Tibial nerve (tissue), 4 donors: ENCODE measurements around the gene SAMHD1. TPM values are rescaled to one million over a fixed set of nuclear protein-coding genes. Genes with fewer than 3 reads are reported as not detected.
A peak's percentile ranks its signal among the peaks of the same experiment; 100 is the strongest.

Experiments used
- DNase-seq, 2 donors: peaks; one replicate each; pipeline ENCODE4 v3.0.0-alpha.2; 2019; ENCODE audit warnings: low spot score in 2 of 2
- H3K27ac ChIP-seq, 4 donors: fragments of 200-600 bp; sonication (generic) in 3 of 4; one replicate each; pipeline ENCODE4 v1.5.1; 2017 to 2019; ENCODE audit warnings: mild to moderate bottlenecking in 1 of 4
- H3K27me3 ChIP-seq, 2 donors: fragments of 200-600 bp; sonication (generic) in 1 of 2; one replicate each; pipeline versions ENCODE4 v1.5.1 to v1.6.0; 2017 to 2019
- H3K36me3 ChIP-seq, 3 donors: fragments of 200-600 bp; sonication (generic); one replicate each; pipeline ENCODE4 v1.5.1; 2018 to 2019
- H3K4me1 ChIP-seq, 4 donors: fragments of 200-600 bp; sonication (generic) in 3 of 4; one replicate each; pipeline ENCODE4 v1.5.1; 2017 to 2019
- H3K4me3 ChIP-seq, 4 donors: fragments of 200-600 bp; sonication (generic) in 3 of 4; one replicate each; pipeline ENCODE4 v1.5.1; 2017 to 2019; ENCODE audit warnings: mild to moderate bottlenecking in 1 of 4, moderate library complexity in 1 of 4
- H3K9me3 ChIP-seq, 4 donors: fragments of 200-600 bp; sonication (generic) in 3 of 4; one replicate each; pipeline ENCODE4 v1.5.1; 2017 to 2019
- EP300 ChIP-seq, 2 donors: sonication (generic); formaldehyde crosslinking; IDR thresholded peaks; one replicate each; pipeline ENCODE4 v1.6.1; 2017; ENCODE audit warnings: antibody characterized with exemption in 2 of 2, mild to moderate bottlenecking in 1 of 2
- POLR2A ChIP-seq, 2 donors: fragments of 450-650 bp; IDR thresholded peaks; one replicate each; pipeline ENCODE4 v1.6.1; 2017; ENCODE audit warnings: antibody characterized with exemption in 2 of 2, mild to moderate bottlenecking in 2 of 2, moderate library complexity in 2 of 2
- WGBS, 2 donors: methylation state at CpG; one replicate each; pipeline ENCODE4 v1.1.5; 2018; 5-methylcytosine and 5-hydroxymethylcytosine counted together
- total RNA-seq, 4 donors: library from RNA; depleted of rRNA; stranded (reverse); fragments of >200 nt; gene quantifications; one replicate each; pipeline ENCODE4 v1.1.0, GENCODE V29; 2016
- TF ChIP-seq, protein P1 (sequence below), 5 experiments: fragments of 200-600 bp in 3 of 5; fragments of 450-650 bp in 2 of 5; sonication (generic) in 3 of 5; IDR thresholded peaks; one replicate each; pipeline ENCODE4 v1.5.1; 2016 to 2019; ENCODE audit warnings: antibody characterized with exemption in 5 of 5, mild to moderate bottlenecking in 3 of 5, moderate library complexity in 2 of 5

The SAMHD1 gene
- total RNA-seq, 4 donors from 2014 or later, result 466 to 595 (median 566) TPM

DNA sequence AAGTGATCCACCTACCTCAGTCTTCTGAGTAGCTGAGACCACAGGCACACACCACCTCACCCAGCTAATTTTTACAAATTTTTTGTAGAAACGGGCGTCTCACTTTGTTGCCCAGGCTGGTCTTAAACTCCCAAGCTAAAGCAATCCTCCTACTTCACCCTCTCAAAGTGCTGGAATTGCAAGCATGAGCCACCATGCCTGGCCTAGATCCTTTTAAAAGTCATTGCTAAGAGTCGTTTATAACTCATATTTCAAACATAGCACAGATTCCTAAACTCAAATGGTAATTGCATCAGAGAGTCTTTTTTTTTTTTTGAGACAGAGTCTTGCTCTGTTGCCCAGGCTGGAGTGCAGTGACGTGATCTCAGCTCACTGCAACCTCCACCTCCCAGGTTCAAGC lies 7.7 kb upstream of the SAMHD1 start:
- DNase-seq, result no peak
- peaks cover 0 to 31% (median 21%) of the 10 kb centered on the region in 4 donors for H3K4me1 ChIP-seq
- H3K27ac ChIP-seq, result no peak overlapping the region

DNA sequence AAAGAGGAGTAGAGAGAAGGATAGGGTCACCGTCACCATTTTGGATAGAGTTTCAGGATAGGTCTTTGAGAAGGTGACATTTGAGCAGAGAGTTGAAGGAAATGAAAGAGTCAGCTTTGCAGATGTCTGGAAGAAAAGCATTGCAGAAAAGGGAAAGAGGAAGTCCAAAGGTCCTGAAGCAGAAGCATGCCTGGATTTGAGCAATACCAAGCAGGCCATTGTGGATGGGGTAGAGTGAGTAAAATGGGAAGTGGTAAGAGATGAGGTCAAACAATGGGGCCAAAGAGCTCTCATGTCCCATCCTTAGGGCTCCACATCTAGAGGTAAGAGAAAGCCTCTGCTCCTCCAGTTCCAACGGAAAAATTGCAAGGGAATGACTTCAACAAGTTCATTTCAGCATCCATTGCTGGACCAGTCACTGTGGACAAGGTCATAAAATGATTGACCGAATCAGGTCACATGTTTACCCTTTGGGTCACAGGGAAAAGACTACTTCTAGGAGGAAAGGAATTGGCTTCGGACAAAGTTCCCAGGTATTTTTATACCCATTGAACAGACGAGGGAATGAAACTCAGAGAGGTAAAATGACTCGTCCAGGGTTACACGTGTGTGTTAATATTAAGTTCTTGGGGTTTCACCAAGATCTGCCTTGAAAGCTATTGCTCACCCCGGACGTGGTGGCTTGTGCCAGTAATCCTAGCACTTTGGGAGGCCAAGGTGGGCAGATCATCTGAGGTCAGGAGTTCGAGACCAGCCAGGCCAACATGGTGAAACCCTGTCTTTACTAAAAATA lies 6.6 kb upstream of the SAMHD1 start:
- Histone ChIP-seq H3K36me3 (no peaks in the 10 kb centered on the region), H3K4me3 (no peak overlapping the region), H3K4me1 (peaks cover 0 to 42% (median 22%) of the 10 kb centered on the region in 4 donors), H3K27ac (peak overlapping the region in 1 of 4 donors; percentile 55), H3K27me3 (no peaks in the 10 kb centered on the region), H3K9me3 (peaks cover 0 to 10% (median 0%) of the 10 kb centered on the region in 4 donors)
- WGBS, 2 donors, result 81 to 87% methylated on average over 10 of the region's 10 CpGs
- peak in 1 of 2 donors; percentile 81 for TF ChIP-seq EP300 (IDR thresholded peaks at IDR 0.05)
- TF ChIP-seq, protein P1, sequence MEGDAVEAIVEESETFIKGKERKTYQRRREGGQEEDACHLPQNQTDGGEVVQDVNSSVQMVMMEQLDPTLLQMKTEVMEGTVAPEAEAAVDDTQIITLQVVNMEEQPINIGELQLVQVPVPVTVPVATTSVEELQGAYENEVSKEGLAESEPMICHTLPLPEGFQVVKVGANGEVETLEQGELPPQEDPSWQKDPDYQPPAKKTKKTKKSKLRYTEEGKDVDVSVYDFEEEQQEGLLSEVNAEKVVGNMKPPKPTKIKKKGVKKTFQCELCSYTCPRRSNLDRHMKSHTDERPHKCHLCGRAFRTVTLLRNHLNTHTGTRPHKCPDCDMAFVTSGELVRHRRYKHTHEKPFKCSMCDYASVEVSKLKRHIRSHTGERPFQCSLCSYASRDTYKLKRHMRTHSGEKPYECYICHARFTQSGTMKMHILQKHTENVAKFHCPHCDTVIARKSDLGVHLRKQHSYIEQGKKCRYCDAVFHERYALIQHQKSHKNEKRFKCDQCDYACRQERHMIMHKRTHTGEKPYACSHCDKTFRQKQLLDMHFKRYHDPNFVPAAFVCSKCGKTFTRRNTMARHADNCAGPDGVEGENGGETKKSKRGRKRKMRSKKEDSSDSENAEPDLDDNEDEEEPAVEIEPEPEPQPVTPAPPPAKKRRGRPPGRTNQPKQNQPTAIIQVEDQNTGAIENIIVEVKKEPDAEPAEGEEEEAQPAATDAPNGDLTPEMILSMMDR (IDR thresholded peaks at IDR 0.05), result no peak
- DNase-seq, result no peak

More for the DNA sequence above, 7.7 kb upstream of the SAMHD1 start:
- Histone ChIP-seq H3K27me3 (no peaks in the 10 kb centered on the region), H3K9me3 (peaks cover 0 to 10% (median 0%) of the 10 kb centered on the region in 4 donors), H3K36me3 (no peaks in the 10 kb centered on the region), H3K4me3 (no peak overlapping the region)
- TF ChIP-seq POLR2A (IDR thresholded peaks at IDR 0.05) (no peak), EP300 (IDR thresholded peaks at IDR 0.05) (no peak)
- TF ChIP-seq, protein P1 (IDR thresholded peaks at IDR 0.05), result no peak
- 69 to 75% methylated on average over 4 of the region's 4 CpGs for WGBS, 2 donors

DNA sequence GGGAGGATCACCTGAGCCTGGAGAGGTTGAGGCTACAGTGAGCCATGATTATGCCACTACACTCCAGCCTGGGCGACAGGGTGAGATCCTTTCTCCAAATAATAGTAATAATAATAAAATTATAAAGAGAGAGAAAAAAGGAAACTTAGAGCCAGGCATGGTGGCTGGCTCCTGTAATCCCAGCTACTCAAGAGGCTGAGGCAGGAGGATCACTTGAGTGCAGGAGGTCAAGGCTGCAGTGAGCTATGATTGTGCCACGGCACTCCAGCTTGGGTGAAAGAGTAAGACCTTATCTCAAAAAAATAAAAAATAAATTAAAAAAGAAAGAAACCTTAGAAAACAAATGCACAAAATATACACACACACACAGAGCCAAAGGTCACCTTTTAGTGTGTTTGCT lies 5.2 kb upstream of the SAMHD1 start:
- peak overlapping the region in 2 of 4 donors; percentile 55 to 99 for H3K27ac ChIP-seq
- DNase-seq, result no peak
- WGBS, 2 donors, result 86% methylated on average over 2 of the region's 2 CpGs

DNA sequence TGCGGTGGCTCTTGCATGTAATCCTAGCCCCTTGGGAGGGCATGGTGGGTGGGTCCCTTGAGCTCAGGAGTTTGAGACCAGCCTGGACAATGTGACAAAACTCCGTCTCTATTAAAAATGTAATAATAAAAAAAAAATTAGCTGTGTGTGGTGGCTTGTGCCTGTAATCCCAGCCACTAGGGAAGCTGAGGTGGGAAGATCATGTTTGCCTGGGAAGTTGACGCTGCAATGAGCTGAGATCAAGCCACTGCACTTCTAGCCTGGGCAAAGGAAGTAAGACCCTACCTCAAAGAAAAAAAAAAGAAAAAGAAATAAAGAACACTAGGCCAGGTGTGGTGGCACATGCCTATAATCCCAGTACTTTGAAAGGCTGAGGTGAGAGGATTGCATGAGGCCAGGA lies 4.5 kb upstream of the SAMHD1 start:
- peaks cover 0 to 54% (median 27%) of the 10 kb centered on the region in 4 donors for H3K4me1 ChIP-seq
- H3K4me3 ChIP-seq, result no peak overlapping the region
- DNase-seq, result no peak
- no peaks in the 10 kb centered on the region for H3K27me3 ChIP-seq
- no peak for TF ChIP-seq EP300 (IDR thresholded peaks at IDR 0.05)
- TF ChIP-seq POLR2A (IDR thresholded peaks at IDR 0.05), result no peak
- TF ChIP-seq, protein P1 (IDR thresholded peaks at IDR 0.05), result no peak
- no peaks in the 10 kb centered on the region for H3K36me3 ChIP-seq
- H3K9me3 ChIP-seq, result no peaks in the 10 kb centered on the region
- 59 to 68% methylated on average over 3 of the region's 3 CpGs for WGBS, 2 donors
- peak overlapping the region in 2 of 4 donors; percentile 99 to 100 for H3K27ac ChIP-seq

More for the DNA sequence above, 5.2 kb upstream of the SAMHD1 start:
- TF ChIP-seq EP300 (IDR thresholded peaks at IDR 0.05) (no peak), POLR2A (IDR thresholded peaks at IDR 0.05) (no peak)
- TF ChIP-seq, protein P1 (IDR thresholded peaks at IDR 0.05), result no peak
- Histone ChIP-seq H3K9me3 (no peaks in the 10 kb centered on the region), H3K27me3 (no peaks in the 10 kb centered on the region), H3K36me3 (no peaks in the 10 kb centered on the region), H3K4me3 (no peak overlapping the region), H3K4me1 (peaks cover 0 to 54% (median 27%) of the 10 kb centered on the region in 4 donors)
